ENCODE results near the gene BACE2.

GRCh38 chr21:41185802-41186201 is 17.8 kb downstream of the BACE2 start:
- TF ChIP-seq POLR2A (IDR thresholded peaks at IDR 0.05; ENCODE audit: low read depth, low read length) (no peak), RFX5 (IDR thresholded peaks at IDR 0.05; ENCODE audit: low read depth, low read length) (no peak), MAZ (IDR thresholded peaks at IDR 0.05; ENCODE audit: borderline replicate concordance, low read depth, low read length) (no peak), RAD21 (IDR thresholded peaks at IDR 0.05; ENCODE audit: low read length) (no peak), CEBPB (IDR thresholded peaks at IDR 0.05; ENCODE audit: low read depth, low read length) (no peak), CHD1 (IDR thresholded peaks at IDR 0.05; ENCODE audit: low read depth, low read length) (no peak), ELK1 (IDR thresholded peaks at IDR 0.05; ENCODE audit: borderline replicate concordance, low read depth, low read length) (no peak)
- TF ChIP-seq, protein P1, sequence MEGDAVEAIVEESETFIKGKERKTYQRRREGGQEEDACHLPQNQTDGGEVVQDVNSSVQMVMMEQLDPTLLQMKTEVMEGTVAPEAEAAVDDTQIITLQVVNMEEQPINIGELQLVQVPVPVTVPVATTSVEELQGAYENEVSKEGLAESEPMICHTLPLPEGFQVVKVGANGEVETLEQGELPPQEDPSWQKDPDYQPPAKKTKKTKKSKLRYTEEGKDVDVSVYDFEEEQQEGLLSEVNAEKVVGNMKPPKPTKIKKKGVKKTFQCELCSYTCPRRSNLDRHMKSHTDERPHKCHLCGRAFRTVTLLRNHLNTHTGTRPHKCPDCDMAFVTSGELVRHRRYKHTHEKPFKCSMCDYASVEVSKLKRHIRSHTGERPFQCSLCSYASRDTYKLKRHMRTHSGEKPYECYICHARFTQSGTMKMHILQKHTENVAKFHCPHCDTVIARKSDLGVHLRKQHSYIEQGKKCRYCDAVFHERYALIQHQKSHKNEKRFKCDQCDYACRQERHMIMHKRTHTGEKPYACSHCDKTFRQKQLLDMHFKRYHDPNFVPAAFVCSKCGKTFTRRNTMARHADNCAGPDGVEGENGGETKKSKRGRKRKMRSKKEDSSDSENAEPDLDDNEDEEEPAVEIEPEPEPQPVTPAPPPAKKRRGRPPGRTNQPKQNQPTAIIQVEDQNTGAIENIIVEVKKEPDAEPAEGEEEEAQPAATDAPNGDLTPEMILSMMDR (conservative IDR thresholded peaks at IDR 0.05; ENCODE audit: low read depth, low read length) = no peak
- TF ChIP-seq, protein P2, sequence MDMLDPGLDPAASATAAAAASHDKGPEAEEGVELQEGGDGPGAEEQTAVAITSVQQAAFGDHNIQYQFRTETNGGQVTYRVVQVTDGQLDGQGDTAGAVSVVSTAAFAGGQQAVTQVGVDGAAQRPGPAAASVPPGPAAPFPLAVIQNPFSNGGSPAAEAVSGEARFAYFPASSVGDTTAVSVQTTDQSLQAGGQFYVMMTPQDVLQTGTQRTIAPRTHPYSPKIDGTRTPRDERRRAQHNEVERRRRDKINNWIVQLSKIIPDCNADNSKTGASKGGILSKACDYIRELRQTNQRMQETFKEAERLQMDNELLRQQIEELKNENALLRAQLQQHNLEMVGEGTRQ (IDR thresholded peaks at IDR 0.05; ENCODE audit: low read depth, low read length) = no peak

Data from IMR-90 (cell line).